ENCODE measurements around the gene SH3PXD2A.
"Not testable (repeated sequence)": the region's sequence is repeated elsewhere in the genome, so short reads cannot be mapped to it uniquely, and the experiment has no call there.

Gene SH3PXD2A

GRCh38 chr10:103829838-103830465 lies 25.4 kb downstream of the SH3PXD2A start:
- no peak for DNase-seq

- DNase-seq = no peak
Observed at GRCh38 chr10:103829278-103829677, 26.1 kb downstream of the SH3PXD2A start.

GRCh38 chr10:103828587-103829197 lies 26.7 kb downstream of the SH3PXD2A start:
- DNase-seq = no peak

- no peak for DNase-seq
Observed at GRCh38 chr10:103828107-103828506, 27.3 kb downstream of the SH3PXD2A start.

- DNase-seq = no peak
Observed at GRCh38 chr10:103826885-103827284, 28.5 kb downstream of the SH3PXD2A start.

- no peak for DNase-seq
Observed at GRCh38 chr10:103824281-103824680, 31.1 kb downstream of the SH3PXD2A start.

GRCh38 chr10:103823706-103824272 lies 31.6 kb downstream of the SH3PXD2A start:
- no peak for DNase-seq

GRCh38 chr10:103822800-103823199 lies 32.6 kb downstream of the SH3PXD2A start:
- DNase-seq = no peak

GRCh38 chr10:103822107-103822716 lies 33.2 kb downstream of the SH3PXD2A start:
- DNase-seq = no peak

- no peak for DNase-seq
Observed at GRCh38 chr10:103820101-103821062, 35.0 kb downstream of the SH3PXD2A start.

- DNase-seq = no peak
Observed at GRCh38 chr10:103819493-103819892, 35.9 kb downstream of the SH3PXD2A start.

- no peak for DNase-seq
Observed at GRCh38 chr10:103818765-103819374, 36.5 kb downstream of the SH3PXD2A start.

GRCh38 chr10:103818105-103818504 lies 37.3 kb downstream of the SH3PXD2A start:
- no peak for DNase-seq

GRCh38 chr10:103816431-103816830 lies 38.9 kb downstream of the SH3PXD2A start:
- no peak for DNase-seq

- no peak for DNase-seq
Observed at GRCh38 chr10:103814626-103815370, 40.6 kb downstream of the SH3PXD2A start.

GRCh38 chr10:103814105-103814504 lies 41.3 kb downstream of the SH3PXD2A start:
- no peak for DNase-seq

GRCh38 chr10:103813312-103813711 lies 42.1 kb downstream of the SH3PXD2A start:
- not testable (repeated sequence) for DNase-seq

GRCh38 chr10:103812432-103812831 lies 42.9 kb downstream of the SH3PXD2A start:
- no peak for DNase-seq

- DNase-seq = no peak
Observed at GRCh38 chr10:103812004-103812403, 43.4 kb downstream of the SH3PXD2A start.

- DNase-seq = no peak
Observed at GRCh38 chr10:103811463-103811862, 43.9 kb downstream of the SH3PXD2A start.

- no peak for DNase-seq
Observed at GRCh38 chr10:103808780-103809179, 46.6 kb downstream of the SH3PXD2A start.

GRCh38 chr10:103807996-103808395 lies 47.4 kb downstream of the SH3PXD2A start:
- DNase-seq = no peak

All from NK-92 treated with Interleukin-12 subunit alpha and Interleukin-12 subunit beta, amount 100 ng/mL, for 24 hours (cell line).